Medulla oblongata (tissue), 1 donor: ENCODE measurements around the gene DUT.

Experiments used
- DNase-seq: peaks from one replicate; pipeline ENCODE4 v3.0.0-alpha.2; 2015; ENCODE audit errors: extremely low spot score

DUT gene

GRCh38 chr15:48371550-48371949 is 40.3 kb downstream of the DUT start:
- DNase-seq, result no peak

GRCh38 chr15:48371961-48372360 is 40.7 kb downstream of the DUT start:
- DNase-seq, result no peak

- DNase-seq, result no peak
Measured at GRCh38 chr15:48373821-48374451, 42.7 kb downstream of the DUT start.

DNA sequence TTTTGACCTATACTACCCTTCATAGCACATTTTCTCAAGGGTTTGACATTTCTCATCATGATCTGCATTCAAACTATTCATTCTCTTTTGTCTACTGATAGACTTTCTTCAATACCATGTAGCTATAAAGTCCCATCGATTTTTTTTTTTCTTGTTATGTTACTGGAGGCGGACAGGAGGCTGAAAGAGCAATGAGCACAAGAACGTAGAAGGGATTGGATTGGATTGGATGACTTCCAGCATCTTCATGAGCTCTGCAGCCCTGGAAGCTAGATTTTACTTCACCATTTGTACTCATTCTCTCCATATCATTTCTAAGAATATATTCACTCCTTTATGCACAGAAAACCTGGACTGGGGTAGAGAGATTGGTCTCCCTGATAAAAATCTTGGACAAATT is 43.2 kb downstream of the DUT start:
- DNase-seq, result no peak

- no peak for DNase-seq
Measured at GRCh38 chr15:48375767-48376166, 44.5 kb downstream of the DUT start.

DNA sequence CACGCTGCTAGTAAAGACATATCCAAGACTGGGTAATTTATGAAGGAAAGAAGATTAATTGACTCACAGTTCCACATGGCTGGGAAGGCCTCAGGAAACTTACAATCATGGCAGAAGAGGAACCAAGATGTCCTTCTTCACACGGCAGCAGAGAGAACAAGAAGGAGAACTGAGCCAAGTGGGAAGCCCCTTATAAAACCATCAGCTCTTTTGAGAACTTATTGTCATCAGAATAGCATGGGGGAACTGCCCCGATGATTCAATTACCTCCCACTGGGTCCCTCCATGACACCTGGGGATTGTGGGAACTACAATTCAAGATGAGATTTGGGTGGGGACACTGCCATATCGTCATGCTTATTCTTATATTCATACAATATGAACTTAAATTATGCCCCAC is 49.0 kb downstream of the DUT start:
- DNase-seq, result no peak

GRCh38 chr15:48381861-48382260 is 50.6 kb downstream of the DUT start:
- no peak for DNase-seq

DNA sequence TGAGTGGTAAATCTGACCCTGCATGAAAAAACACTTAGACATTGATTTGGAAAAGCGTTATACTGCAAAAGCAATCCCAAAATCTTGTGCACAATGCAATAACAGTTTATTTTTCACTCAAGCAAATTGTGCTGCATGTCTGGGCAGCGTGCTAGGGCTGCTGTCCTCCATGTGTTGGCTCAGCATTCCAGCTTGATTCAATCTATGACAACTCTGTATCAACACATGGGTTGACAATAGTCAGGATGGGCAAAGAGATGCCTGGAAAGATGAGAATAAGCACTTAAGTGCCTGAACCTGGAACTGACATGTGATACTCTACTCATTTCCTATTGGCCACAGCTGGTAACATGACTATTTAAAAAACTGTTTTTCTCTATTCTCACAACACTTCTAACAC is 51.8 kb downstream of the DUT start:
- no peak for DNase-seq

DNA sequence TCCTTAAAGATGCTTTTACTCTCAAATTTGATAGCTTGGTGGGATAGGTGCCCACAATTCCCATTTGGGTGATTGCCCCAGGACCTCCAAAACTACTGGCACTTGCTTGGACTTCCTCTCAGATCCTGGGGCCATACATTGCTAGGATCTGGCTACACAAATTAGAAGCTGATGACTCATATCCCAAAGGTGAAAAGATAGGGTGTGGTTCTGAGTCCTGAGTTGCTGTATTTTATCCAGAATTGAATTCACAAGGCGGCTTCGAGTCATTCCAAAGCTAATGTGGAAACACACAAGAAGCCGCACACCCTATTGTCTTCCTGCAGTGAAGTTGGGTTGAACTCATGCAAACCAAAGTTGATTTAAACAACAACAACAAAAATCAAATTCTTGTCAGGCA is 53.4 kb downstream of the DUT start:
- no peak for DNase-seq

GRCh38 chr15:48385031-48385830 is 54.0 kb downstream of the DUT start:
- DNase-seq, result no peak

GRCh38 chr15:48388016-48388851 is 57.0 kb downstream of the DUT start:
- no peak for DNase-seq

- DNase-seq, result no peak
Measured at GRCh38 chr15:48388910-48389309, 57.7 kb downstream of the DUT start.

DNA sequence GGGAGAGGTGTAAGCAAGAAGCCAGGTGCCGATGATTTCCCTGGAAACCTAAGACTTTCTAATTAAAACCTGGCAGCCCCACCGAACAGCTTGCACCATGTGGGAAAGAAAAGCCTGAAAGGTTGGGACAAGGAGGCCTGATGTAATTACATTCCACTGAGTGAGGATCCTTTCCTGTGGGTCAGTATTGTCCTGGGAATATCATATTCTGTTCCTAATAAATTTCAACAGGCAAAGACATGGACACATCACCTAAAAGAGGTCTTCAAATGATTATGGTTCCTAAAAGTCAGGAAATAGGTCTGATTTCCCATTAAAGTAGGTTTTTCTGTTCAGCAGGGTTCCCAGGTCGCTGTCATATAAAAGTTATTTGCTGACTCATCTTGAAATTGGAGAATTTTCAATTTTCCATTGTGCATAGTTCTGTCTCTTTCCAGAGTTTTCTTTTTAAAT is 58.5 kb downstream of the DUT start:
- DNase-seq, result no peak

DNA sequence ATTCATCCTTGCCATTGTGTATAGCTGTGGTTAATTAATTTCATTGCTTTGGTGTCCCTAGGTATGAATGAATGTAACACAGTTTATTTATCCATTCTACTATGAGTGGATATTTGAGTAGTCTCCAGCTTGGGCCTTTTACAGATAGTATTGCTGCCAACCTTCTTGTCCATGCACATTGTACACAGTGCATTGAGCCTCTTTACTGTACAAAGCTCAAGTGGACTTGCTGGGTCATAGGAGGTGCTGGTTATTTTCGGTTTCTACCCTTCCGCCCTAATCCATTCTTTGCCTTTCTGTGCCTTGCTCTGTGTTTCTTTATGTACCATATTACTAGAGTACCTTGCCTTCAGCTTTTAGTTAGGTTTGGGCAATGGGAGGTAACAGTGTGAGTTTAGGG is 60.7 kb downstream of the DUT start:
- no peak for DNase-seq

DNA sequence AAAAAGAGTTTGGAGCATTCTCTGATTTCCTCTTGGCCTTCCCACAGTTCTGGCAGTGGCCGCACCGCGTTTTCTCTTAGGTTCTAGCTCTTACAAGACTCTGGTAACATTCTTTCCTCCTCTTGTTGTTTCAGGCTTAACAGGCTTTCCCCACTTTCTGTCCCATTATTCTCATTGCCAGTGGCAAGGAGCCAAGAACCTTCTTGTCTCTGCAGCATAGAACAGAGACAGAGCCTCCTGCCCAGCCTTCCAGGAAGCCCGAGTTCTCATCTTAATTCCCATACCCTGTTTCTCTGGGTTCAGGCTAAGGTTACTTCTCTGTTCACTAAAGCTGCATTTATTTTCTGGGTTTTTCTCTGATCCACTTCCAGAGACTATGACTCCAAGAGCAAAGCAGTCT is 61.1 kb downstream of the DUT start:
- peak; percentile 76 for DNase-seq
